NCI-H187 treated with DMSO at 0.1 percent for 48 hours (cell line): Measurements from ENCODE around the gene CLCA4.

Experiments
- DNase-seq: peaks from one replicate; lab custom pipeline; 2025; lab: John Stamatoyannopoulos, UW

Gene CLCA4

GRCh38 chr1:86616871-86617270 is 70.0 kb downstream of the CLCA4 start:
- no peak for DNase-seq

- DNase-seq, result no peak
These were observed 71.5 kb downstream of the CLCA4 start for GRCh38 chr1:86618358-86618757.

- DNase-seq, result no peak
These were observed 72.4 kb downstream of the CLCA4 start for GRCh38 chr1:86619313-86619712.

- no peak for DNase-seq
These were observed 74.4 kb downstream of the CLCA4 start for GRCh38 chr1:86621286-86621685.
